HG02610 (cell line): Measurements from ENCODE around the gene DOK3.

ENCODE experiments used
- ATAC-seq: cut with Tn5 transposase; IDR thresholded peaks from one replicate; pipeline ENCODE4 v1.9.1; 2021; ENCODE audit warnings: mild to moderate bottlenecking, moderate library complexity; ENCODE audit not compliant: unreplicated experiment

The DOK3 gene

GRCh38 chr5:177484902-177485549 is 24.6 kb downstream of the DOK3 start:
- ATAC-seq, result no peak

GRCh38 chr5:177483994-177484901 is 25.4 kb downstream of the DOK3 start:
- ATAC-seq, result no peak

GRCh38 chr5:177483042-177483441 is 26.6 kb downstream of the DOK3 start:
- ATAC-seq, result no peak

GRCh38 chr5:177482359-177482795 is 27.2 kb downstream of the DOK3 start:
- no peak for ATAC-seq

- no peak for ATAC-seq
Observed at GRCh38 chr5:177479774-177480173, 29.9 kb downstream of the DOK3 start.

- no peak for ATAC-seq
Observed at GRCh38 chr5:177478711-177479646, 30.6 kb downstream of the DOK3 start.

- no peak for ATAC-seq
Observed at GRCh38 chr5:177477701-177478477, 31.7 kb downstream of the DOK3 start.

- ATAC-seq, result no peak
Observed at GRCh38 chr5:177476531-177477233, 32.9 kb downstream of the DOK3 start.

GRCh38 chr5:177475563-177476427 is 33.8 kb downstream of the DOK3 start:
- ATAC-seq, result no peak

- no peak for ATAC-seq
Observed at GRCh38 chr5:177474846-177475562, 34.6 kb downstream of the DOK3 start.

GRCh38 chr5:177474002-177474476 is 35.6 kb downstream of the DOK3 start:
- ATAC-seq, result no peak

GRCh38 chr5:177473443-177474001 is 36.1 kb downstream of the DOK3 start, which contains the start of gene DBN1:
DBN1 (minus strand) TSS chr5:177473634; CDS start chr5:177473521, 113 bp downstream.
- ATAC-seq, result no peak

- ATAC-seq, result no peak
Observed at GRCh38 chr5:177472460-177473442, 36.9 kb downstream of the DOK3 start.

- ATAC-seq, result no peak
Observed at GRCh38 chr5:177471610-177472356, 37.8 kb downstream of the DOK3 start.

GRCh38 chr5:177470759-177471536 is 38.7 kb downstream of the DOK3 start:
- ATAC-seq, result no peak
